Uterus (tissue), 2 donors: ENCODE measurements around the gene ANKRD2.
"Not testable (repeated sequence)": the region's sequence is repeated elsewhere in the genome, so short reads cannot be mapped to it uniquely, and the experiment has no call there.

Source experiments
- CTCF ChIP-seq, 4 experiments: fragments of 200-600 bp in 2 of 4; fragments of 450-650 bp in 2 of 4; sonication (generic) in 2 of 4; IDR thresholded peaks; one replicate each; pipeline ENCODE4 v1.5.1; 2016 to 2019; ENCODE audit warnings: antibody characterized with exemption in 4 of 4, mild to moderate bottlenecking in 2 of 4, moderate library complexity in 1 of 4
- POLR2A ChIP-seq, 2 donors: fragments of 450-650 bp; IDR thresholded peaks; one replicate each; pipeline ENCODE4 v1.6.1; 2016; ENCODE audit warnings: antibody characterized with exemption in 2 of 2, mild to moderate bottlenecking in 1 of 2, moderate library complexity in 1 of 2

- not testable (repeated sequence) for TF ChIP-seq CTCF, POLR2A (IDR thresholded peaks at IDR 0.05)
Measured at GRCh38 chr10:97554336-97554735, 18.2 kb upstream of the ANKRD2 start.
